Peyer's patch (tissue), 4 donors: ENCODE data around the gene DOC2A.

ENCODE experiments used
- CTCF ChIP-seq, 6 experiments: fragments of 450-650 bp in 4 of 6; fragments of 200-600 bp in 2 of 6; sonication (generic) in 1 of 6; IDR thresholded peaks; one replicate each; pipeline ENCODE4 v1.5.1; 2017 to 2019; ENCODE audit warnings: antibody characterized with exemption in 6 of 6, mild to moderate bottlenecking in 3 of 6, moderate library complexity in 1 of 6
- POLR2A ChIP-seq, 2 donors: fragments of 450-650 bp; IDR thresholded peaks; one replicate each; pipeline ENCODE4 v1.5.1; 2017; ENCODE audit warnings: antibody characterized with exemption in 2 of 2, mild to moderate bottlenecking in 2 of 2, moderate library complexity in 2 of 2

GRCh38 chr16:30004811-30005242 lies 6.0 kb downstream of the DOC2A start:
- TF ChIP-seq POLR2A (IDR thresholded peaks at IDR 0.05) (no peak), CTCF (IDR thresholded peaks at IDR 0.05) (no peak)
